Esophagus muscularis mucosa (tissue), 3 donors: Measurements from ENCODE around the gene WDFY3.

Experiments used
- POLR2A ChIP-seq: fragments of 450-650 bp; IDR thresholded peaks from one replicate; pipeline ENCODE4 v1.6.1; 2017; ENCODE audit warnings: antibody characterized with exemption, moderate library complexity, mild to moderate bottlenecking, low read depth
- POLR2AphosphoS5 ChIP-seq, 2 donors: sonication (generic); formaldehyde crosslinking; IDR thresholded peaks; one replicate each; pipeline ENCODE4 v1.6.1; 2017; ENCODE audit warnings: antibody characterized with exemption in 2 of 2
- TF ChIP-seq, protein P1 (sequence below), 3 experiments: fragments of 200-600 bp in 2 of 3; fragments of 450-650 bp in 1 of 3; sonication (generic) in 2 of 3; IDR thresholded peaks; one replicate each; pipeline ENCODE4 v1.5.1; 2017 to 2019; ENCODE audit warnings: antibody characterized with exemption in 3 of 3, mild to moderate bottlenecking in 2 of 3, moderate library complexity in 1 of 3

DNA sequence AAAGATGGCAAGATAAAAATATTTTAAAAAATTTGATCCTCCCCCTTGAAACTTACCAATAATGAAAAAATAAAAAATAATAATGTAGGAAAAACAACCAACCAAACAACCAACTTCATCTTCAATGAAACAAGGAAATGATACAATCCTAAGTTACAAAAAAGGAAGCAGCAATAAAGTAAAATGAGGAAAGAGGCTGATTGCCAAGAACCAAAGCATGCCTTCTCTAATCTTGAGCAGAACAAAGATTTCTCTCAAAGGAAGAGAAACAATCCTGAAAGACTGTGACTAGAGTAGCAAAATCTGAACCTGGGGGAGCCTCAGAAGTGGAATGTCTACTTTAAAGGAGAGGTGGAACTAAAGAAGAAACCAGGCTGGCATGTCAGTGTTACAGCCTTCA, 10.9 kb upstream of the WDFY3 start:
- TF ChIP-seq POLR2A (no peak), POLR2AphosphoS5 (IDR thresholded peaks at IDR 0.05) (no peak)
- TF ChIP-seq, protein P1, sequence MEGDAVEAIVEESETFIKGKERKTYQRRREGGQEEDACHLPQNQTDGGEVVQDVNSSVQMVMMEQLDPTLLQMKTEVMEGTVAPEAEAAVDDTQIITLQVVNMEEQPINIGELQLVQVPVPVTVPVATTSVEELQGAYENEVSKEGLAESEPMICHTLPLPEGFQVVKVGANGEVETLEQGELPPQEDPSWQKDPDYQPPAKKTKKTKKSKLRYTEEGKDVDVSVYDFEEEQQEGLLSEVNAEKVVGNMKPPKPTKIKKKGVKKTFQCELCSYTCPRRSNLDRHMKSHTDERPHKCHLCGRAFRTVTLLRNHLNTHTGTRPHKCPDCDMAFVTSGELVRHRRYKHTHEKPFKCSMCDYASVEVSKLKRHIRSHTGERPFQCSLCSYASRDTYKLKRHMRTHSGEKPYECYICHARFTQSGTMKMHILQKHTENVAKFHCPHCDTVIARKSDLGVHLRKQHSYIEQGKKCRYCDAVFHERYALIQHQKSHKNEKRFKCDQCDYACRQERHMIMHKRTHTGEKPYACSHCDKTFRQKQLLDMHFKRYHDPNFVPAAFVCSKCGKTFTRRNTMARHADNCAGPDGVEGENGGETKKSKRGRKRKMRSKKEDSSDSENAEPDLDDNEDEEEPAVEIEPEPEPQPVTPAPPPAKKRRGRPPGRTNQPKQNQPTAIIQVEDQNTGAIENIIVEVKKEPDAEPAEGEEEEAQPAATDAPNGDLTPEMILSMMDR (IDR thresholded peaks at IDR 0.05) = no peak
